Right atrium auricular region (tissue), 2 donors: ENCODE measurements around the gene WBP4. TPM values are rescaled to one million over a fixed set of nuclear protein-coding genes. Genes with fewer than 3 reads are reported as not detected.
A peak's percentile ranks its signal among the peaks of the same experiment; 100 is the strongest.

Experiments used
- DNase-seq: peaks from one replicate; pipeline ENCODE4 v3.0.0-alpha.2; 2019; ENCODE audit warnings: low spot score
- H3K27ac ChIP-seq, 2 donors: fragments of 200-600 bp; sonication (generic); 1 replicate in 1 of 2; 2 replicates in 1 of 2; pipeline ENCODE4 v1.5.1; 2016 to 2019
- H3K27me3 ChIP-seq, 2 donors: fragments of 200-600 bp; sonication (generic); one replicate each; pipeline versions ENCODE4 v1.5.1 to v1.6.0; 2017 to 2019
- H3K36me3 ChIP-seq: fragments of 200-600 bp; sonication (generic); one replicate; pipeline ENCODE4 v1.5.1; 2016
- H3K4me1 ChIP-seq, 2 donors: fragments of 200-600 bp; sonication (generic); one replicate each; pipeline versions ENCODE4 v1.5.1 to v1.6.0; 2017 to 2019
- H3K4me3 ChIP-seq, 2 donors: fragments of 200-600 bp; sonication (generic); 1 replicate in 1 of 2; 2 replicates in 1 of 2; pipeline ENCODE4 v1.5.1; 2017 to 2019; ENCODE audit warnings: mild to moderate bottlenecking in 1 of 2, moderate library complexity in 1 of 2
- H3K9me3 ChIP-seq, 2 donors: fragments of 200-600 bp; sonication (generic); one replicate each; pipeline ENCODE4 v1.5.1; 2019
- microRNA counts, 2 donors: library from miRNA; unstranded; fragments of <30 nt; microRNA quantifications; one replicate each; lab custom pipeline; 2016 to 2017
- microRNA-seq, 2 donors: library from miRNA; unstranded; fragments of <30 nt; microRNA quantifications; one replicate each; pipeline ENCODE4, GENCODE V29; 2016 to 2017; ENCODE audit warnings: borderline number of aligned reads in 2 of 2, borderline replicate concordance in 1 of 2
- total RNA-seq, 2 donors: library from RNA; depleted of rRNA; stranded (reverse); fragments of >200 nt; gene quantifications; one replicate each; pipeline ENCODE4 v1.1.0, GENCODE V29; 2016
- TF ChIP-seq, protein P1 (sequence below), 2 donors: fragments of 200-600 bp; sonication (generic); IDR thresholded peaks; one replicate each; pipeline ENCODE4 v1.5.1; 2019; ENCODE audit warnings: antibody characterized with exemption in 2 of 2

The WBP4 gene
- total RNA-seq, 2 donors from 2014 or later, result 14.0 to 18.0 TPM

DNA sequence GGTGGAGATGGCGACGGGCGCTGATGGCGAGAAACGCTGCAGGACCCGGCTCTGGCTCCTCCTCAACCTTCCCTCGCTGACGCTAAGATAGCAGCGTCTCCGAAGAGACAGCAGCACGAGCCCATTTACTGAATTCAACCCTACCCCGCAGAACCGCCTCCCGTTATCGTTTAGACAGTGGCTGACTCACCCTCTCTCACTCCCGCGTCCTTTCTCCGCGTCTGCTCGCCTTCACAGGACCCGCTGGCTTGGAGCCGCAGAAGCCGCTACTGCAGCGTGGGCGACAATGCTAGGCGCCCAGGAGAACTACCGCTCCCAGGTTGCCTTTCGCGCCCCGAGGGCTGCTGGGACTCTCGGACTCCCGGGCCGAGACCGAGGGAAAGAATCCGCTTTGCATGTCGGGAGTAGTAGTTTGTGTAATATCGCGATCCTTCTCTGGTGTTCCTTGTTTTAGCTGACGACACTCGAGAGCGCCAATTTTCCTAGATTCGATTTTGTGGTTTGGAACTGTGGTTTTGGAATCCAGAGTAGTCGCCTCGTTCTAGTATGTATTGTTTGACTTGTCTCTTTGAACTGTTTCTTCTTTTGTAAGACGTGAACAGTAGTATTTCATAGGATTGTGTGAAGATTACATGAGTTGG, 71.3 kb downstream of the WBP4 start, which contains the start of gene KBTBD6:
TSS of gene KBTBD6 (minus strand) at position 291 of the 641 bp plus-strand sequence. CDS start 291 bp downstream, outside the sequence.
- DNase-seq, result peak; percentile 95
- Histone ChIP-seq H3K36me3 (no peaks in the 10 kb centered on the region), H3K4me1 (peaks cover 0 to 52% of the 10 kb centered on the region in 2 donors), H3K27me3 (no peaks in the 10 kb centered on the region), H3K27ac (peak within 1 kb of the TSS; percentile 89 to 93), H3K4me3 (peak within 1 kb of the TSS; percentile 69 to 84), H3K9me3 (no peaks in the 10 kb centered on the region)
- TF ChIP-seq, protein P1, sequence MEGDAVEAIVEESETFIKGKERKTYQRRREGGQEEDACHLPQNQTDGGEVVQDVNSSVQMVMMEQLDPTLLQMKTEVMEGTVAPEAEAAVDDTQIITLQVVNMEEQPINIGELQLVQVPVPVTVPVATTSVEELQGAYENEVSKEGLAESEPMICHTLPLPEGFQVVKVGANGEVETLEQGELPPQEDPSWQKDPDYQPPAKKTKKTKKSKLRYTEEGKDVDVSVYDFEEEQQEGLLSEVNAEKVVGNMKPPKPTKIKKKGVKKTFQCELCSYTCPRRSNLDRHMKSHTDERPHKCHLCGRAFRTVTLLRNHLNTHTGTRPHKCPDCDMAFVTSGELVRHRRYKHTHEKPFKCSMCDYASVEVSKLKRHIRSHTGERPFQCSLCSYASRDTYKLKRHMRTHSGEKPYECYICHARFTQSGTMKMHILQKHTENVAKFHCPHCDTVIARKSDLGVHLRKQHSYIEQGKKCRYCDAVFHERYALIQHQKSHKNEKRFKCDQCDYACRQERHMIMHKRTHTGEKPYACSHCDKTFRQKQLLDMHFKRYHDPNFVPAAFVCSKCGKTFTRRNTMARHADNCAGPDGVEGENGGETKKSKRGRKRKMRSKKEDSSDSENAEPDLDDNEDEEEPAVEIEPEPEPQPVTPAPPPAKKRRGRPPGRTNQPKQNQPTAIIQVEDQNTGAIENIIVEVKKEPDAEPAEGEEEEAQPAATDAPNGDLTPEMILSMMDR (IDR thresholded peaks at IDR 0.05), result no peak

MicroRNA genes within 50 kb of the gene (microRNA counts, 767-probe panel; counts per million panel counts)
- microRNA hsa-miR-3168 (lab: Ali Mortazavi, UCI), result 0 to 1,922 counts per million in 2 donors

Small RNA genes within 50 kb of the gene (microRNA-seq; reads per million reads assigned to microRNA genes)
- gene MIR3168, result 0 reads per million in 2 donors

Other genes with a start within 250 kb of the WBP4 start
- 10 to 100 TPM; 39.1 to 54.2 TPM for gene ELF1, start 42.2 kb upstream of the WBP4 start, total RNA-seq
- 10 to 100 TPM in 1 of 2 donors, 1 to 10 TPM in 1; 8.3 to 12.9 TPM for gene KBTBD6, start 71.3 kb downstream of the WBP4 start, total RNA-seq
- 1 to 10 TPM; 7.0 to 7.8 TPM for gene KBTBD7, start 133.1 kb downstream of the WBP4 start, total RNA-seq
- gene MTRF1, start 202.1 kb downstream of the WBP4 start, total RNA-seq, result 10 to 100 TPM in 1 of 2 donors, 1 to 10 TPM in 1; 9.3 to 11.5 TPM
- 1 to 10 TPM; 6.6 to 10.0 TPM for gene NAA16, start 249.8 kb downstream of the WBP4 start, total RNA-seq